Endothelial cell of umbilical vein (primary cell): ENCODE data around the gene CYP19A1. TPM values are rescaled to one million over a fixed set of nuclear protein-coding genes. Genes with fewer than 3 reads are reported as not detected.

Source experiments
- BruUV-seq: library from RNA; stranded (reverse); fragments of 400-500 nt; replicated peaks from 2 replicates; lab custom pipeline; 2021; lab: Mats Ljungman, UMichigan
- CTCF ChIA-PET: fragments of 300-600, 350-600 bp; sonication (Branson Sonifier 250); formaldehyde crosslinking; loops from one replicate; lab custom pipeline; 2021; ENCODE audit warnings: antibody characterized with exemption, inconsistent platforms; lab: Charles Lee
- POLR2A ChIA-PET: fragments of 300-600, 350-600 bp; sonication (Branson Sonifier 250); formaldehyde crosslinking; loops from one replicate; lab custom pipeline; 2021; ENCODE audit warnings: antibody characterized with exemption, inconsistent platforms; lab: Charles Lee
- DNase-seq: peaks from one replicate; pipeline ENCODE4 v3.0.0-alpha.2; 2011; ENCODE audit warnings: low read depth, low spot score
- FAIRE-seq: peaks from 2 replicates; lab custom pipeline; 2011; peaks lifted over from hg19 to GRCh38; lab: Jason Lieb, UNC
- H2AFZ ChIP-seq: 2 replicates; pipeline ENCODE4 v1.6.0; 2012; ENCODE audit warnings: low read depth, low read length, control low read depth, inconsistent platforms
- H3K27ac ChIP-seq: 2 replicates; pipeline ENCODE4 v1.5.1; 2011; ENCODE audit warnings: low read depth, mild to moderate bottlenecking, control low read depth, low read length, moderate library complexity; ENCODE audit not compliant: insufficient read depth
- H3K27me3 ChIP-seq, 2 experiments: 2 replicates each; pipeline versions ENCODE4 v1.6.0 to v1.6.1; 2011; ENCODE audit warnings: low read length in 2 of 2, mixed read lengths in 1 of 2; ENCODE audit not compliant: control insufficient read depth in 2 of 2, insufficient read depth in 2 of 2
- H3K36me3 ChIP-seq, 2 experiments: 2 replicates in 1 of 2; 3 replicates in 1 of 2; pipeline ENCODE4 v1.5.1; 2011; ENCODE audit warnings: low read length in 2 of 2, mild to moderate bottlenecking in 1 of 2, moderate library complexity in 1 of 2; ENCODE audit not compliant: control insufficient read depth in 2 of 2, insufficient read depth in 2 of 2; ENCODE audit errors: extremely low read depth in 1 of 2
- H3K4me1 ChIP-seq: 3 replicates; pipeline ENCODE4 v1.5.1; 2011; ENCODE audit warnings: mild to moderate bottlenecking, low read length; ENCODE audit not compliant: control insufficient read depth, insufficient read depth; ENCODE audit errors: extremely low read depth
- H3K4me2 ChIP-seq: 2 replicates; pipeline ENCODE4 v1.6.1; 2011; ENCODE audit warnings: low read length, control low read depth, mixed read lengths; ENCODE audit not compliant: insufficient read depth
- H3K4me3 ChIP-seq, 3 experiments: fragments of 200-600 bp in 1 of 3; sonication (generic), shearing (Covaris generic) in 1 of 3; replicated peaks in 1 of 3; 2 replicates each; pipeline ENCODE4 v1.5.1; 2011 to 2016; ENCODE audit warnings: control low read depth in 3 of 3, low read length in 3 of 3, mild to moderate bottlenecking in 2 of 3, inconsistent platforms in 1 of 3, low read depth in 1 of 3, moderate library complexity in 1 of 3; ENCODE audit not compliant: insufficient read depth in 1 of 3
- H3K79me2 ChIP-seq: 2 replicates; pipeline ENCODE4 v1.6.0; 2012; ENCODE audit warnings: low read length, inconsistent platforms; ENCODE audit not compliant: control insufficient read depth, insufficient read depth
- H3K9ac ChIP-seq: replicated peaks from 2 replicates; pipeline ENCODE3; 2011; ENCODE audit warnings: low read length, control low read depth; ENCODE audit not compliant: insufficient read depth; ENCODE audit errors: extremely low read depth
- H3K9me1 ChIP-seq: replicated peaks from 3 replicates; pipeline ENCODE4 v1.6.0; 2011; ENCODE audit warnings: mild to moderate bottlenecking, low read length; ENCODE audit not compliant: control insufficient read depth, insufficient read depth; ENCODE audit errors: extremely low read depth
- H3K9me3 ChIP-seq: replicated peaks from 2 replicates; pipeline ENCODE4 v1.5.1; 2012; ENCODE audit warnings: low read length, inconsistent platforms; ENCODE audit not compliant: control insufficient read depth, insufficient read depth
- H4K20me1 ChIP-seq: replicated peaks from 2 replicates; pipeline ENCODE3; 2011; ENCODE audit warnings: mild to moderate bottlenecking, low read length; ENCODE audit not compliant: control insufficient read depth, insufficient read depth; ENCODE audit errors: extremely low read depth
- CTCF ChIP-seq, 2 donors: IDR thresholded peaks; 1 replicate in 1 of 2; 2 replicates in 1 of 2; pipeline ENCODE4 v1.5.1; 2011; ENCODE audit warnings: low read length in 2 of 2, mild to moderate bottlenecking in 2 of 2, moderate library complexity in 2 of 2, control low read depth in 1 of 2, inconsistent platforms in 1 of 2, low read depth in 1 of 2; ENCODE audit not compliant: insufficient read depth in 1 of 2; ENCODE audit errors: extremely low read depth in 1 of 2
- EZH2 ChIP-seq: IDR thresholded peaks from 2 replicates; pipeline ENCODE4 v1.6.1; 2012; ENCODE audit warnings: borderline replicate concordance, low read depth, mild to moderate bottlenecking, moderate library complexity, low read length, inconsistent platforms; ENCODE audit not compliant: severe bottlenecking
- FOS ChIP-seq: IDR thresholded peaks from 2 replicates; pipeline ENCODE4 v1.6.1; 2011; ENCODE audit warnings: mild to moderate bottlenecking, low read length, moderate library complexity, borderline replicate concordance; ENCODE audit not compliant: insufficient read depth
- GATA2 ChIP-seq: IDR thresholded peaks from 2 replicates; pipeline ENCODE4 v1.7.0; 2011; ENCODE audit warnings: low read depth, mild to moderate bottlenecking, moderate library complexity, mixed read lengths, low read length; ENCODE audit not compliant: insufficient read length, insufficient read depth
- JUN ChIP-seq: IDR thresholded peaks from 2 replicates; pipeline ENCODE4 v1.6.1; 2011; ENCODE audit warnings: borderline replicate concordance, low read depth; ENCODE audit not compliant: insufficient read length, insufficient read depth
- MAX ChIP-seq: IDR thresholded peaks from 2 replicates; pipeline ENCODE4 v1.6.1; 2011; ENCODE audit not compliant: insufficient read depth, insufficient read length
- MYC ChIP-seq: IDR thresholded peaks from one replicate; pipeline ENCODE4 v1.6.1; 2011; ENCODE audit warnings: mild to moderate bottlenecking, low read depth, low read length
- POLR2A ChIP-seq: IDR thresholded peaks from 2 replicates; pipeline ENCODE4 v1.6.1; 2012; ENCODE audit warnings: low read depth, mild to moderate bottlenecking, control low read depth, low read length
- POLR2AphosphoS5 ChIP-seq: IDR thresholded peaks from 2 replicates; pipeline ENCODE4 v1.6.1; 2012; ENCODE audit warnings: low read depth, mild to moderate bottlenecking, control low read depth, low read length, moderate library complexity; ENCODE audit not compliant: insufficient read depth
- dilution Hi-C: fragments of 300-500 bp; cut with MboI; formaldehyde crosslinking; loops from one replicate; pipeline ENCODE4 v1.15.0; 2019; ENCODE audit warnings: low sequenced_read_pairs; ENCODE audit not compliant: extremely low pct_ligation_motif_present
- intact Hi-C: fragments of 100-400 bp; cut with micrococcal nuclease; formaldehyde crosslinking; loops from one replicate; pipeline ENCODE4 v1.10.0; 2022
- polyA plus RNA-seq, 4 experiments: library from polyadenylated mRNA; depleted of rRNA in 3 of 4; stranded (reverse) in 3 of 4; unstranded in 1 of 4; fragments of >200 nt; gene quantifications; 2 replicates each; pipeline versions ENCODE4 v1.2.1 to v1.2.3, GENCODE V29; 2011 to 2012; ENCODE audit warnings: missing spikeins in 1 of 4
- total RNA-seq: library from RNA; stranded (reverse); gene quantifications from 2 replicates; pipeline ENCODE4 v1.2.3, GENCODE V29; 2021

The CYP19A1 gene
- total and polyA plus RNA-seq, 2 donors (not counting 3 experiments of a cell fraction or from before 2014, with no cell fraction given): not detected

- Histone ChIP-seq H3K9me1 (no peaks in the 10 kb centered on the region), H3K27ac (no peak overlapping the region), H3K36me3 (no peaks in the 10 kb centered on the region), H3K79me2 (no peaks in the 10 kb centered on the region), H3K4me1 (no peaks in the 10 kb centered on the region), H2AFZ (no peak overlapping the region), H3K9me3 (no peaks in the 10 kb centered on the region), H3K27me3 (peaks cover 31 to 36% of the 10 kb centered on the region in 2 experiments), H3K4me2 (no peak overlapping the region), H3K4me3 (no peak overlapping the region), H4K20me1 (no peaks in the 10 kb centered on the region), H3K9ac (no peak overlapping the region)
- DNase-seq (no peak), FAIRE-seq (no peak)
- dilution Hi-C loops: no loop called here
- intact Hi-C loops: no loop called here
- TF ChIP-seq MYC (no peak), GATA2 (no peak), FOS (no peak), JUN (no peak), POLR2AphosphoS5 (no peak), CTCF (IDR thresholded peaks at IDR 0.05; ENCODE audit: extremely low read depth in 1 of 2, insufficient read depth in 1 of 2, low read depth in 1 of 2, low read length in 2 of 2) (no peak), MAX (no peak), EZH2 (no peak), POLR2A (no peak)
- BruUV-seq: no TSS peak
- ChIA-PET CTCF (interaction anchor here (1.2 to 13.3 kb wide), 4 partner anchors 8 to 22 kb away, joined by 3 to 470 read pairs (median 8); no protein-coding TSS in a partner anchor), POLR2A (no interaction called here)
Measured at GRCh38 chr15:51184627-51185026, 153.8 kb downstream of the CYP19A1 start.
